Subcutaneous adipose tissue (tissue), 4 donors: ENCODE measurements around the gene OR4D9. TPM values are rescaled to one million over a fixed set of nuclear protein-coding genes. Genes with fewer than 3 reads are reported as not detected.

Experiments
- CTCF ChIP-seq: fragments of 450-650 bp; IDR thresholded peaks from one replicate; pipeline ENCODE4 v1.5.1; 2016; ENCODE audit warnings: low read depth, mild to moderate bottlenecking, control low read depth, antibody characterized with exemption, moderate library complexity
- total RNA-seq, 4 donors: library from RNA; depleted of rRNA; stranded (reverse); fragments of >200 nt; gene quantifications; one replicate each; pipeline ENCODE4 v1.1.0, GENCODE V29; 2016

Gene OR4D9
- total RNA-seq, 4 donors from 2014 or later = not detected

GRCh38 chr11:59542142-59542810 lies 30.9 kb downstream of the OR4D9 start:
- no peak for TF ChIP-seq CTCF

DNA sequence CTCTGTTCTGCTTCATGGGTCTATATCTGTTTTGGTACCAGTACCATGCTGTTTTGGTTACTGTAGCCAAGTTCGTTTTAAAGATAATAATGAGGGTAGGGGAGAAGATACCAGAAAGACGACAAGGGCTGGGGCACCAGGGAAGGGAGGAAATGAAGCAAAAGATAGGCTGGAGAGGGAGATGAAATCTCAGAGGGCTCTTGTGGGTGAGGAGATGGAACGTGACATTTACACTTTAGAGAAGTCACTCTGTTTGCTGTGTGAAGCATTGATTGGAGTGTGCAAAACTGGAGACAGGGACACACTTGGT lies 33.5 kb downstream of the OR4D9 start:
- no peak for TF ChIP-seq CTCF

DNA sequence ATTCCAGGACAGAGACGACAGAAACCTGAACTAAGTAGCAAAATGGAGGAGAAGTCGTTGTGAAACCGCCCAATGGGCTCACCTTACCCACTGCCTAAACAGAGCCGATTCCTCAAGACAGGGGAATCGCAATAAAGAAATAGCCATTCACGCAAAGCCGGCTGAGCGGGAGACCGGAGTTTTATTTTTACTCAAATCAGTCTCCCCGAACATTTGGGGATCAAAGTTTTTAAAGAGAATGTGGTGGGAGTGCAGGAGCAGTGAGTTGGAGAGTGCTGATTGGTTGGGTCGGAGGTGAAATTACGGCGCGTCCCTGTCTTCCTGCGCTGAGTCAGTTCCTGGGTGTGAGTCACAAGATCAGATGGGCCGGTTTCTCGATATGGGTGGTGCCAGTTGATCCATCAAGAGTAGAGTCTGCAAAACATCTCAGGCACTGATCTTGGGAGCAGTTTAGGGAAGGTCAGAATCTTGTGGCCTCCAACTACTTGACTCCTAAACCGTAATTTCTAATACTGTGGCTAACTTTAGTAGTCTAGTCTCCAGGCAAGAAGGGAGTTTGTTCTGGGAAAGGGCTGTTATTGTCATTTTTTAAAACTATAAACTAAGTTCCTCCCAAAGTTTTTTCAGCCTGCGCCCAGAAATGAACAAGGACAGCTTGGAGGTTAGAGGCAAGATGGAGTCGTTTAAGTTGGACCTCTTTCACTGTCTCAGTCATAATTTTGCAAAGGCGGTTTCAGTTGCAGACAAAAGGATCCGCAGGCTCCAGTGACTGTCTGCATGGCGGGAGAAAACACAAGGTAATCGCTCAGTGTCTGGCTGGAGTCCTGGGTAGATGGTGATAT lies 34.1 kb downstream of the OR4D9 start:
- no peak for TF ChIP-seq CTCF

GRCh38 chr11:59548309-59548656 lies 36.9 kb downstream of the OR4D9 start:
- no peak for TF ChIP-seq CTCF

DNA sequence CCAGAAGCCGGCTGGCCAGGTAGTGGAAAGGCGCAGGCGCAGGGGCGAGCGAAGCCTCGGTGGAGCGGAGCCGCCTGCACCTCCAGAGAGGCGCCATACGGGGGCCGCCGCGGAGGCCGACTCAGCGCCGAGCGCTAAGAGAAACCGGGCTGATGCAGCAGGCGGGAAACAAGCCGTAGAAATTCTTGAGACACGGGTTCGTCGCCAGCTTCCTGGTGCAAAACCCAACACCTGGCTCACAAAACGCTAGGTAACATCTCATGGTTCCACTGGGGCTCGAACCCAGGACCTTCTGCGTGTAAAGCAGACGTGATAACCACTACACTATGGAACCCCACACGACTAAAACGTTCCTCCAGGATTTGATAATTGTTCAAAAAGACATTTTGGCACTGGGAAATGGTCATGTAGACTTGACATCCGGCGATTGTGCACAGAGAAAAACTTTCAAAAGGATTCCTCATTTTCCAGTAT lies 39.1 kb downstream of the OR4D9 start:
- TF ChIP-seq CTCF = no peak

DNA sequence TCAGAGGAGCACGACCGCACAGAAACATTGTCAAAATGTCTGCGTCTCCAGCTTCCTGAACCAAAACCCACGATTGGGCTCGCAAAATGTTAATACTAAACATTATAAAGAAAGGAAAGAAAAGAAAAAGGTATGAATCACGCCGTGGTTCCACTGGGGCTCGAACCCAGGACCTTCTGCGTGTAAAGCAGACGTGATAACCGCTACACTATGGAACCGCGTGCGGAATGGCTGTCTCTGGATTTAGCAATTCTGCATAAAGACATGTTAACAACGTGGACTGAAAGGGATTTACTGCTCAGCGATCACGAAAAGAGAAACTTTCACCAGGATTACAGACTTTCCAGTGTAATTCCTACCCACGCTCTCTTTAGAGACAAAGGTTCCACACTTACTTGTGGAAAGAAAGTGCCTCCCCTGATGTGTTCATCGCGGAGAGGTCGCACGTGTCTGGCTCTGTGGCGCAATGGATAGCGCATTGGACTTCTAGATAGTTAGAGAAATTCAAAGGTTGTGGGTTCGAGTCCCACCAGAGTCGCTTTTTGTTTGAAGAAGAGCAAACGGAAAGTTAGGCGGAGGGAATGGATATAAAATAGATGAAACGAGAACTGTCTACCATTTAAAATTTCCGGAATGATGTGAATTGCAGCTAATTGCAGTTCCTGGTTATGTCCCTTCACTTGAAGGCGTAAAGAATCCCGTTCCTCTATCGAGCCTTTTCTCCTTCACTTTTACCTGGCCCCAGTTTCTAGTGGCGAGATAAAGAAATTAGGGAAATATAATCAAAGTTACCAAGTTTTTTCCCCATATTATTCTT lies 39.7 kb downstream of the OR4D9 start:
- TF ChIP-seq CTCF = no peak
